CD4-positive, alpha-beta T cell treated with Interleukin-15 for 4 hours (primary cell): ENCODE results near the gene GALNT18.
"Not testable (repeated sequence)": the region's sequence is repeated elsewhere in the genome, so short reads cannot be mapped to it uniquely, and the experiment has no call there.

Source experiments
- DNase-seq: peaks from one replicate; pipeline ENCODE4 v3.0.0-alpha.2; 2020; ENCODE audit warnings: low spot score

Gene GALNT18

GRCh38 chr11:11458001-11458400 lies 163.8 kb downstream of the GALNT18 start:
- DNase-seq, result no peak

DNA sequence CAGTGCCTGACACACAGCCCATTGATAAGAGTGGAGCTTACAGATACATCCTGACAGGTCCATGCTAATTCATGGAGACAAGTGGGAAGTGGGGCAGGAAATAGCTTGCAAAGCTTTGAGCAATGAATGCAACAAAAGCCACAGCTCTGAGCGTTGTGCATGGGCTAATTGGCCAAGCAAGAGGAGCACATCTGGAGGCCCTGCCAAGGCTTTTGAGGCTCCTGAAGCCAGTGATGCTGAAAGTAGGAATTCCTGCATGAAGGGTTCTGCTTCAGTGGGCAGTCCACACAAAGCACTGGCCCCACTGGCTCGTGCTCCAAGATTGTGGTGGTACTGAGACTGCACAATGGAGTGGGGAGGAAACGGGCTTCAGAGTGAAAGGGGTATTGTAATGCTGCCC lies 164.9 kb downstream of the GALNT18 start:
- no peak for DNase-seq

GRCh38 chr11:11454671-11455223 lies 167.1 kb downstream of the GALNT18 start:
- no peak for DNase-seq

- DNase-seq, result no peak
Measured at GRCh38 chr11:11451501-11452005, 170.3 kb downstream of the GALNT18 start.

DNA sequence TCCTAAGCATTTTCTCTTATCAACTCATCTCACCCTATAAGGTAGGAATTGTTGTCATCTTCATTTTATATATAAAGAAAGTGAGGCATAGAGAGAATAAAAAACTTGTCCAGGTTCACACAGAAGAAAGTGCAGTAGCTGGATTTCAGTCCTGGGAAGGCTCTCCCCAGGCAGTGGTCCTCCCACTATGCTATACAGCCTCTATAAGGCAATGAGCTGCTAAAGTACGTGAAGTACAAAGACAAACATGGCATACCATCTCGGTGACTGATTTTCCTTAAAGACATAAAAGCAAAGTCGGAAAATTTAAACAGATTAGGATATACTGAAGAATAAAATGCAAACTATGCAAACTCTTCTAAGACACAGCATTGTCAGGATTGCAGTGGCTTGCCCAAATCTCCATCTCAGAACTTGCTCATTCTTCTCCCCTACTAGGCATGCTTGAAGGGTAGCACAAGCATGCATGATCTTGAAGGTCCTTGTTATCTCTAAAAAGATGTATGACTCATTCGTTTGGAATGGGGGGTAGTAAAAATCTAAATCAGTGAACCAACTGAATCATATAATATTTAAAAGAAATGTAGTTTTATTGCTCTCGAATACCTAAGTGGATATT lies 171.0 kb downstream of the GALNT18 start:
- DNase-seq, result no peak

DNA sequence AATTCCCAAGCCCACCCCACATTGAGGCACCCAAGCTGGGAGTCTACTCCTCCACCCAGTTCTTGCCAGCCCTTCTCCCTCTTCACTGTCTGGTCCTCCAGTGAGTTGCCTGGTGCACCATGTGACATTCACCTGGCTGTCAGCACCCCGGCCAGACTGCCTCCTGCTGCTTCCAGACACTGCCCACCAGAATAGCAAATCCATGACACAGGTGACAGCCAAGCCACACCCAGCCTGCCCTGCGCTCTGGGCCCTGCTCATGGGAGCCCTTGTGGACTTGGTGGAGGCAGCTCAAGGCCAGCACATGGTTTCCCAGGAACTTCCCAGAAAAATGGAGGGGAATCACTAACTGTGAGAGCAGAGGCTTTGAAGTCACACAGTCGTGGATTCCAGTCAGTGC lies 172.5 kb downstream of the GALNT18 start:
- no peak for DNase-seq

- DNase-seq, result no peak
Measured at GRCh38 chr11:11448626-11449025, 173.2 kb downstream of the GALNT18 start.

DNA sequence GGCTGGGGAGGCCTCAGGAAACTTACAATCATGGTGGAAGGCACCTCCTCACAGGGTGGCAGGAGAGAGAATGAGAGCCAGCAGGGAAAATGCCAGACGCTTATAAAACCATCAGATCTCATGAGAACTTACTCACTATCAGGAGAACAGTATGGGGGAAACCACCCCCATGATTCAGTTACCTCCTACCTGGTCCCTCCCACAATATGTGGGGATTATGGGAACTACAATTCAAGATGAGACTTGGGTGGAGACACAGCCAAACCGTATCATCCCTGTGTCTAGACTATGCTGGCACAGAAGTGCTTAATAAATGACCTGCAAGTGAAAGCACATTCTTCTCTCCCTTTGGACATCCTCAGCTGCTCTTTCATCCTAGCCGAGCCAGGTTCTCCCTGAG lies 174.2 kb downstream of the GALNT18 start:
- not testable (repeated sequence) for DNase-seq

DNA sequence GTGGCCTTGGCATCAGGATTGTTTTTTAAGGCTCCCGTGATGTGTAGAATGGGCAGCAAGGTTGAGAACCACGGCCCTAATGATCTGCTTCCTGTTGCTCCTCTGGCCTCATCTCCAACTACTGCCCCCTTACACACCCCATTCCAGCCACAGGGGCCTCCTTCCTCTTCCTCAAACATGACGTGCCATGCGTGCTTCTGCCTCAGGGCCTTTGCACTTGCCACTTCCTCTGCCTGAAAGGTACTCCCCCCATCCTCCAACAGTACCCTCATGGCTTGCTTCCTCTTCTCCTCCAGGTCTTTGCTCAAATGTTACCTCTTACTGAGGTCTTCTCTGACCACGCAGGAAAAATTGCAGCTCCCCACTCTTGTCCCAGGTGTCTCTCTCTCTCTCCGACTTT lies 174.8 kb downstream of the GALNT18 start:
- DNase-seq, result no peak

DNA sequence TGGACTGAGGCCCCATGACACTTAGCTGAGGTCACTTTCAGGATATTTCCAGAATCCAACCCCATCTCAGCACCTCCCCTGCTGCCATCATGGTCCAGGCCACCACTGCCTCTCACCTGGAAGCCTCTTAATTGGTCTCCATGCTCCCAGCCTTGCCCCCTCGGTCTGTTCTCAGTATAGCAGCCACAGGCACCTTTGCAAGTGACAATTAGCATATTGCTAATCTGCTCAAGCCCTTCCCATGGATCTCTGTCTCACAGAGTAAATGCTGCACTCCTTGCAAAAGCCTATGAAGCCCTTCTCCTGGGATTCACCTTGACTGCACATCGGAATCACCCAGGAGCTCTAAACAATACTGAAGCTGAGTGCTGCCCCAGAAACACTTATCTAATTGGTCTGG lies 175.2 kb downstream of the GALNT18 start:
- DNase-seq, result no peak

GRCh38 chr11:11445441-11446185 lies 176.2 kb downstream of the GALNT18 start:
- DNase-seq, result no peak

GRCh38 chr11:11444804-11445131 lies 177.0 kb downstream of the GALNT18 start:
- no peak for DNase-seq

DNA sequence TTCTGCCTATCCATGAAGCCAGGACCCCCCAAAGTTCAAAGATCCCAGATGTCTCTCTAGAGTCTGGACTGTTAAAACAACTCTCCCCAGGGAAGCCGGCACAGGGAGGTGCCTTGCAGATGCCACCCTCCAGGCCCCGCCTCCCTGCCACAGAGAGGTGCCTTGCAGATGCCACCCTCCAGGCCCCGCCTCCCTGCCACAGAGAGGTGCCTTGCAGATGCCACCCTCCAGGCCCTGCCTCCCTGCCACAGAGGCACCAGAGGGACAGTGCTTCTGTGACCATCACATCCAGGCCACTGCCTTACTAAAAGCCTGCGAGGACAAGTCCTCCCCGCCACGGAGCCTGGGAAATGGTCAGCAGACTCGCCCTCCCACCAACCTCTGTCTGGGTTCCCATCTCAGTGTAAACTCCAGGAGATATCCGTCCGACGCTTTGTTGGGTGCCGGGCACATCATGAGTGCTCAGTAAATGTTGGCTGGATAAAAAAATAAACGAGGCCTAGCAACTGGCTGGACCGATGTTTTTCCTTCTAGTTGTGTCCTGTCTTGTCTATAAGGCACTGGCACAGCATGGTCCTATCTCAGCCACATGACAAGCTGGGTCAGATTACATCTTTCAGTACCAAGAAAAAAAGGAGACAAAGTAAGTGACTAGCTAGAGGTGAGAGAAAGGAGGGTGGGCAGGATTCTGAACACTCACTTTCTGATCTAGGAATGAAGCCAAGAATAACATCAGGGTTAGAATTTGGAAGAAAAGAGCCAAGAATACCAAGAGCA lies 177.6 kb downstream of the GALNT18 start:
- no peak for DNase-seq

- DNase-seq, result no peak
Measured at GRCh38 chr11:11442791-11443190, 179.0 kb downstream of the GALNT18 start.

GRCh38 chr11:11441516-11441915 lies 180.3 kb downstream of the GALNT18 start:
- DNase-seq, result no peak

DNA sequence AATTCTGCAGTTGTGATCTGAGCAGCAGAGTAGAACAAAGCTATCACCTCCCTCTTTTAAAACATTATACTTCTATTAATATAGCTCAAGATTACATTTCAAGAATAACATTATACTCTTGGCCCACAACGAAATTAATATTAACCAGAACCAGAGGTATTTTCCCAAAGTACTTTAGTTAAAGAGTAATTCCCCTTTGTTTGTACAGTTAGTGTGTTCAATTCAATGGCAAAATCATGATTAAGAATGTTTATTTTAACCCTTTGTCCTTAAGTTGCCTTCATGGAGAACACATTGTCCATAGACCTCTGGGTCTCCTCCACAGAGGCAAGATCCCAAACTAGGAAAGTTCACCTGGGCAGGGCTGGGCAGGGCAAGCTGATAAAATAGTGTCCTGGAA lies 180.7 kb downstream of the GALNT18 start:
- DNase-seq, result no peak

GRCh38 chr11:11440144-11440543 lies 181.7 kb downstream of the GALNT18 start:
- no peak for DNase-seq

- no peak for DNase-seq
Measured at GRCh38 chr11:11439591-11439990, 182.2 kb downstream of the GALNT18 start.

DNA sequence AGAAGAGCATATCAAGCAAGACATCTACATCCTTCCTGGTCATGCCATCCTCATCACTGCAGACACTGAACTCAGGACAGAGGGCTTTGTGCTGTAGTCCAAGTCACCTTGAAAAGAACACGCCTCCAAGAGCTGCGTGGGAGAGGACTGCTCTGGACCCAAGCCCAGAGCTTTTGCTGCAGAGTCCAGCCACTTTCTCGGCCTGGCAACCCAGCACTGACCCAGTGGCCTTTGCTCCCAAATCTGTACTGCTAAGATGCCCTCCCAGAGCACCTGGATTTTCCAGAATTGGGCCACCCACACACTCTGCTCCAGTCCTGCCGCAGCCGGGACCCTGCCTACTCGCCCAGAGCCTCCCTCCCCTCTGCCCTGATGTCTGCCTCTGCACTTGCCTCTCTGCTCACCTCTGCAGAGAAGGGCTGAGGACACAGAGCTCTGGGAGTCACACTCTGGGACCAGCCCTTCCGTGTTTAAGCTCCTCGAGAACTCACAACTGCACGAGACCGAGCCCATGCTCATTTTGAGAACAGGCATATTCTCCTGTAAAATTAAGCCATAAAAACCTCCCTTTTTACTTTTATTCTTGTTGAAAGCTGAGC lies 185.0 kb downstream of the GALNT18 start:
- no peak for DNase-seq

DNA sequence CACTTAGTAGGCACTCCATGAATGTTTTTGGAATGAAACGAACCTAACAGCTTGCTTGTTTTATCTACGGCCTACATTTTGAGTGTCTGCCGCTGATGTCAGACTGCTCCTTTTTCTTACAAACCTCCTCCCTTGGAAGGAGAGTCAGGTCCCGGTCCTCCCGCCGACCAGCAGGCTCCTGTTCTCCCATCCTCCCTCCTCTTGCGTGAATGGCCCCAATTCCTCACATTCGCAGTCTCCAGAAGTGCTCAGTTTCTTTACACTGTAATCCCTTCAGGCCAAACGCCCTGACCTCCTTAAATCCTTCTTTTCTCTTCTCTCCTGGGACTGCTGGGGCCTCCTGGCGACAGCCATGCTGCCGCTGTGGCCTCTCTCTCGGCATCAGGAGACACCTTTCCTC lies 186.2 kb downstream of the GALNT18 start:
- DNase-seq, result no peak

- DNase-seq, result no peak
Measured at GRCh38 chr11:11433960-11434359, 187.8 kb downstream of the GALNT18 start.

DNA sequence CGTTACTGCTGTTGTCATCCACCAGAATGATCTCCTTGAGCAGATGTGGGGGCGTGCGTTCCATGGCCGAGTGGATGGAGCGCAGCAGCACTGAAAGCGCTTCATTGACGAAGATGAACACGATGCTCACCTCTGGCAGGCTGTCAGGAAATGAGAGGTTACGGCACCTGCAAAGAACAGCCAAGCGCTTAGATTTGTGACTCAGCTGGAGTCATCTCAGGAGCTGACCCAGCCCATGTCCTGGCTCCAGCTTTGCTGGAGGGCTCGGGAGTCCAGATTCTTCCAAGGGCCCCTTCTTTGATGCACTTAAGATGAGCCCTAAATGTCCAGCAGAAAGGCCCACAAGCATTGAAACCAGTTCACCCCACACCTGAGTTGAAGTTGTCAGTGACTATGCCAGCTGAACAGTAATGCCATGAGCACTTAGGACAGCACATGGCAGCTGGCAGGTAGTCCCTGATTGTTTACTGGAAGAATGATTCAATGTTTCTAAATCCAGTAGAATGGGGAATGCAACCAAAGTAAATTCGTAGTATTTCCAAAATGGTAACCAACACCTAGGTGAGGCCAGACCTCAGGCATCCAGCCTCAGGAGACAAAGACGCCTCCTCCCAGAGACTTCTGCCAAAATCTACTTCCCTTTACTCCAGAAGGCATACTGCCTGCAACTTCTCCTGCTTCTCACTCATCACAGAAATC lies 189.0 kb downstream of the GALNT18 start:
- DNase-seq, result no peak
